A673 (cell line): Measurements from ENCODE around the gene GAPVD1.

Source experiments
- CTCF ChIP-seq: fragments of 300-800, 200-600 bp; sonication (generic); conservative IDR thresholded peaks from 2 replicates; pipeline ENCODE4 v1.5.1; 2017; ENCODE audit warnings: low read depth, mild to moderate bottlenecking, antibody characterized with exemption, low read length, moderate library complexity, mixed read lengths
- EZH2 ChIP-seq: fragments of 200-600 bp; sonication (generic); IDR thresholded peaks from 2 replicates; pipeline ENCODE4 v1.6.1; 2017; ENCODE audit warnings: borderline replicate concordance, low read depth, mild to moderate bottlenecking, mixed read lengths, antibody characterized with exemption, low read length; ENCODE audit not compliant: poor library complexity, severe bottlenecking

- no peak for TF ChIP-seq EZH2
- no peak for TF ChIP-seq CTCF
Observed at GRCh38 chr9:125238127-125238914, 23.3 kb upstream of the GAPVD1 start.
